Measurements from ENCODE around the gene GLRA1.

DNA sequence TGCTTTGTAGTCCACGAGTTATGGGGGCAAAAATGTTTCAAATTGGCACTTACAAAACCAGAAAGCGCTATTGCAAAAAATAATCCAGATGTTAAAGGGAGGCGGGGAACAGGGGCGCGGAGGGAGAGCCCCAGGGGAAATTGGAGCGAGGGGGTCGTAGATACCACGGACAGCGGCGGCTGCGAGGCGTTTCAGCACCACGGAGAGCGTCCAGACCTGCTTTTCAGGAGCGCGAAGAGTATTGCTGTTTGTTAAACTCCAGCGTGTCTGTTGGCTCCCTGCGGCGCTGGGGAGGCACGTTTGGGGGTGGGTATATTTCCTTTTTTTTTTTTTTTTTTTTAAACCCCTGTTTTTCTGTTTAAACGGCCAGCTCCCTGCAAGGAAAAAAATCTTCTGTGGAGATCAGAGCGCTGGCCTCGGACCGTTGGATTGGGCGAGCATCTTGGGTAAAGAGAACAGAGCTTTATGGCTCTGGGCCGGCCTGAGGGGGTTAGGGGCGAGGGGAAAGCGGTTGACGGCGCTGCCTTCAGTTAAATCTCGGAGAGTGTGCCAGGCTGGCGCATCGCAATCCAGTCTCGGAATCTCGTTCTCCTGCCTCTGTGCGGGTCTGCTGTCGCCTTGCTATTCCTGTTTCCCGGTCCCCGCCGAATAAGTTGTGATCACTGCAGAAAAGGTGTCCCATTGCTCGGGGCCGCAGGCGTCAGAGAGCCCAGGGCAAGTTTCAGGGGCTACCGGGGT is at the start of gene GLRA1:
- TF ChIP-seq EZH2 (IDR thresholded peaks at IDR 0.05; ENCODE audit: low read length, unreplicated experiment) = no peak
- TF ChIP-seq, protein P1, sequence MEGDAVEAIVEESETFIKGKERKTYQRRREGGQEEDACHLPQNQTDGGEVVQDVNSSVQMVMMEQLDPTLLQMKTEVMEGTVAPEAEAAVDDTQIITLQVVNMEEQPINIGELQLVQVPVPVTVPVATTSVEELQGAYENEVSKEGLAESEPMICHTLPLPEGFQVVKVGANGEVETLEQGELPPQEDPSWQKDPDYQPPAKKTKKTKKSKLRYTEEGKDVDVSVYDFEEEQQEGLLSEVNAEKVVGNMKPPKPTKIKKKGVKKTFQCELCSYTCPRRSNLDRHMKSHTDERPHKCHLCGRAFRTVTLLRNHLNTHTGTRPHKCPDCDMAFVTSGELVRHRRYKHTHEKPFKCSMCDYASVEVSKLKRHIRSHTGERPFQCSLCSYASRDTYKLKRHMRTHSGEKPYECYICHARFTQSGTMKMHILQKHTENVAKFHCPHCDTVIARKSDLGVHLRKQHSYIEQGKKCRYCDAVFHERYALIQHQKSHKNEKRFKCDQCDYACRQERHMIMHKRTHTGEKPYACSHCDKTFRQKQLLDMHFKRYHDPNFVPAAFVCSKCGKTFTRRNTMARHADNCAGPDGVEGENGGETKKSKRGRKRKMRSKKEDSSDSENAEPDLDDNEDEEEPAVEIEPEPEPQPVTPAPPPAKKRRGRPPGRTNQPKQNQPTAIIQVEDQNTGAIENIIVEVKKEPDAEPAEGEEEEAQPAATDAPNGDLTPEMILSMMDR (conservative IDR thresholded peaks at IDR 0.05; ENCODE audit: low read depth, low read length) = no peak
